Stomach smooth muscle (tissue), 2 donors: Measurements from ENCODE around the gene ZNF248.

Experiments
- H3K27ac ChIP-seq: one replicate; pipeline ENCODE4 v1.7.0; 2013; ENCODE audit warnings: mild to moderate bottlenecking, low read length, inconsistent platforms
- H3K27me3 ChIP-seq, 2 donors: one replicate each; pipeline ENCODE4 v1.7.0; 2013; ENCODE audit warnings: low read length in 2 of 2; ENCODE audit not compliant: insufficient read depth in 2 of 2, control insufficient read depth in 1 of 2
- H3K36me3 ChIP-seq, 2 donors: one replicate each; pipeline ENCODE4 v1.7.0; 2013; ENCODE audit warnings: low read length in 2 of 2; ENCODE audit not compliant: control insufficient read depth in 2 of 2, insufficient read depth in 2 of 2
- H3K4me1 ChIP-seq: one replicate; pipeline ENCODE4 v1.7.0; 2013; ENCODE audit warnings: low read length; ENCODE audit not compliant: control insufficient read depth, insufficient read depth
- H3K4me3 ChIP-seq, 2 donors: one replicate each; pipeline ENCODE4 v1.7.0; 2013; ENCODE audit warnings: low read length in 2 of 2
- H3K9ac ChIP-seq, 2 donors: one replicate each; pipeline ENCODE4 v1.7.0; 2013; ENCODE audit warnings: low read length in 2 of 2, mild to moderate bottlenecking in 1 of 2
- H3K9me3 ChIP-seq, 2 donors: one replicate each; pipeline ENCODE4 v1.7.0; 2013; ENCODE audit warnings: low read length in 2 of 2; ENCODE audit not compliant: control insufficient read depth in 2 of 2
- donor health status: healthy.
- donor health status: Pancreatic carcinoma.

The ZNF248 gene

GRCh38 chr10:37780536-37780935 lies 76.9 kb downstream of the ZNF248 start:
- Histone ChIP-seq H3K36me3 (peaks cover 0 to 4% of the 10 kb centered on the region in 2 donors), H3K4me1 (no peaks in the 10 kb centered on the region), H3K9me3 (peaks cover 6 to 10% of the 10 kb centered on the region in 2 donors), H3K27ac (no peak overlapping the region), H3K27me3 (no peaks in the 10 kb centered on the region), H3K9ac (no peak overlapping the region), H3K4me3 (no peak overlapping the region)

- Histone ChIP-seq H3K4me3 (no peak overlapping the region), H3K4me1 (no peaks in the 10 kb centered on the region), H3K27me3 (no peaks in the 10 kb centered on the region), H3K9me3 (peaks cover 5 to 6% of the 10 kb centered on the region in 2 donors), H3K27ac (no peak overlapping the region), H3K36me3 (no peaks in the 10 kb centered on the region), H3K9ac (no peak overlapping the region)
Observed at GRCh38 chr10:37777056-37777455, 80.4 kb downstream of the ZNF248 start.

GRCh38 chr10:37775612-37776011 lies 81.8 kb downstream of the ZNF248 start:
- no peak overlapping the region for H3K27ac ChIP-seq
- no peaks in the 10 kb centered on the region for H3K4me1 ChIP-seq
- H3K4me3 ChIP-seq = no peak overlapping the region
- H3K36me3 ChIP-seq = no peaks in the 10 kb centered on the region
- H3K27me3 ChIP-seq = no peaks in the 10 kb centered on the region
- H3K9ac ChIP-seq = no peak overlapping the region
- H3K9me3 ChIP-seq = no peaks in the 10 kb centered on the region

GRCh38 chr10:37774351-37774750 lies 83.1 kb downstream of the ZNF248 start:
- Histone ChIP-seq H3K9ac (no peak overlapping the region), H3K4me1 (no peaks in the 10 kb centered on the region), H3K4me3 (no peak overlapping the region), H3K9me3 (no peaks in the 10 kb centered on the region), H3K36me3 (no peaks in the 10 kb centered on the region), H3K27ac (no peak overlapping the region), H3K27me3 (no peaks in the 10 kb centered on the region)

GRCh38 chr10:37765216-37765615 lies 92.2 kb downstream of the ZNF248 start:
- Histone ChIP-seq H3K36me3 (no peaks in the 10 kb centered on the region), H3K4me3 (no peak overlapping the region), H3K27me3 (no peaks in the 10 kb centered on the region), H3K9me3 (peaks cover 0 to 9% of the 10 kb centered on the region in 2 donors), H3K4me1 (no peaks in the 10 kb centered on the region), H3K9ac (no peak overlapping the region), H3K27ac (no peak overlapping the region)

DNA sequence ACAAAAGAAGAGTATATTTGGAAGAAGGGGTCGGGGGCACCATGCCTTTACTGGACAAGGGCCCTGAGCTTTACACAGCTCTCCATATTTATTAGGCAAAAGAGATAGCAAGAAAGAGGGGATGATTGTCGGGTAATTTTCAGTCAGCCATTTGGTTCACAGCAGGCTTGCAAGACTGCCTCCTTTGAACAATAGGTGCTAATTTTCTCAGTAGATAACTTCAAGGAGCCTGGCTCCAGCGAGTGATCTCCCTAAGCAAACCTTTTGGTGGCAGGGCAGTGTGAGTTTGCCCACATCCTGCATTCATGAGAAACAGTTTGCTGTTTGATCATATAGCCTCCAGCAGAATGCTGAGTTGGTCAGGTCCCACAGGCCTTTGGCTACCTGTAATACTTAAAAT lies 94.3 kb downstream of the ZNF248 start:
- peaks cover 0 to 9% of the 10 kb centered on the region in 2 donors for H3K9me3 ChIP-seq
- H3K27ac ChIP-seq = no peak overlapping the region
- H3K36me3 ChIP-seq = peaks cover 0 to 2% of the 10 kb centered on the region in 2 donors
- H3K9ac ChIP-seq = no peak overlapping the region
- no peaks in the 10 kb centered on the region for H3K27me3 ChIP-seq
- H3K4me3 ChIP-seq = no peak overlapping the region
- H3K4me1 ChIP-seq = no peaks in the 10 kb centered on the region

DNA sequence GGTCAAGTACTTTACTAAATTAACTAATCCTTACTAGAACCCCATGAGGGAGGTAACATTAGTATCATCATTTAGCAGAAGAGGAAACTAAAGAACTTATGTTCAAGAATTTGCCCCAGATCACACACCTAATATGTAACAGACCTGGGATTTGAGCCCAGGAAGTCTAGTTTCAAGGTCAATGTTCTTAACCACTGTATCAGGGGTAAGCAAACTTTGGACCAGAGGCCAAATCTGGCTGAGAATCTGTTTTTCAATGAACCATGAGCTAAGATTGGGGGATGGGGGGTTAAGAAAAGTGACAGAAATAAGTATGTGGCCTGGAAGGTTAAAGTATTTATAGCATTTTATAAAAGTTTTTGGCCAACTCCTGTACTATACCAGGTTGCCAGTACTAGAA lies 95.1 kb downstream of the ZNF248 start:
- Histone ChIP-seq H3K27me3 (no peaks in the 10 kb centered on the region), H3K27ac (no peak overlapping the region), H3K4me3 (no peak overlapping the region), H3K4me1 (no peaks in the 10 kb centered on the region), H3K9ac (no peak overlapping the region), H3K9me3 (peaks cover 0 to 9% of the 10 kb centered on the region in 2 donors), H3K36me3 (peaks cover 0 to 2% of the 10 kb centered on the region in 2 donors)

- Histone ChIP-seq H3K27me3 (no peaks in the 10 kb centered on the region), H3K9me3 (peaks cover 0 to 9% of the 10 kb centered on the region in 2 donors), H3K9ac (no peak overlapping the region), H3K36me3 (peaks cover 0 to 2% of the 10 kb centered on the region in 2 donors), H3K4me3 (no peak overlapping the region), H3K27ac (no peak overlapping the region), H3K4me1 (no peaks in the 10 kb centered on the region)
Observed at GRCh38 chr10:37760817-37761216, 96.6 kb downstream of the ZNF248 start.

DNA sequence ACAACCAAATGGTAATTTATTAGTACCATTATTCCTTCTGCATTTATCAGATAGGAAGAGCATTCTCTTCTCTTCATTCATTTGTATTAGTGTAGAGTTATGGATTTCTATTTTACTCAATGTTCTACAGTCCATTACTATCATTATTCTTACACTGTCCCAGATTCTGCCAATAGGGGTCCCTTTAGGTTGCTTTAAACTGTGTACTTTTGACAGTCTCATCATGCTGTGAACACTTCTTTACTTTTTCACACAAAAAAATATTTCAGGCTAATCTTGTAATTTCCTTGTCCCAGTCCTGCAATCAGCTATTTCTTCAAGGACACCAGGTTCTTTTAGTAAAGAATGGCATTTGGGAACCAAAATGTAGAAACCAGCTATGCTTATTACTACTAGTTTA lies 99.3 kb downstream of the ZNF248 start:
- Histone ChIP-seq H3K27me3 (no peaks in the 10 kb centered on the region), H3K4me3 (no peak overlapping the region), H3K4me1 (no peaks in the 10 kb centered on the region), H3K9me3 (peaks cover 4% of the 10 kb centered on the region in 2 donors), H3K36me3 (peaks cover 0 to 2% of the 10 kb centered on the region in 2 donors), H3K9ac (no peak overlapping the region), H3K27ac (no peak overlapping the region)

DNA sequence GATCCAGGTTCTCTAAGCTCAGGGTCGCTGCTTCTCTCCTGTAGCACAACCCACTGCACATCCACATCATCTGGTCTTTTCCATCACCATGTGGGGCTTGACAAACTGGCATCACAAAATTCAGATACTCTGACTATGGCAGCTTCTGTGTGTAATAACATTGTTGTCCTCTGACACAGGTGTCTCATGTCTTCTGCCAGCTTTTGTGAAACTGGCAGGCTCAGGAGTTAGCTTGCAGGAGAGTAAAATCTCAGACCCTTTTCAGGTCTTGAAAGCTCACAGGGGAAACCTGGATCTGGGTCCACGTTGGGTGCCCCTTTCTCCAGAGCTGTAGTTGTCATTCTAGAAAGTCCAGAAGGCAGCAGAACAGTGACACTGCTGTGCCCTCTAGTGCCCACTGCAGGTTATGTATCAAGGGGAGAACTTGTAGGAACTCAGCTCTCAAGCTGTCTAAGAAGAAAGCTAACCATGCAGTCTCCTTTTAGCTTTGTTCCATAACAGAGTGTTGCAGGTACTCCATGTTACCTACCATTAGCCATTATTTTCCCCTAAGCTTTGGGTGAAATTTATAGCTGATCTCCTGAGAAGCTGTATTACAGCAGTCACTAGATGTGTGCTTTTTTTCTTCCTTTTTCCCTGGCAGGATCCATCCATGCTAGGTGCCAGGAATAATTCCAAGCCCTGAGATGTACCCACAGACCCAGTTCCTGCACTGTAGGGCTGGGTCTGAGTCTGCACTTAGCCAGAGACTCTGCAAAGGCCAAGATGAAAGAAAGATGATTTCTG lies 102.7 kb downstream of the ZNF248 start:
- Histone ChIP-seq H3K27ac (no peak overlapping the region), H3K4me3 (no peak overlapping the region)

DNA sequence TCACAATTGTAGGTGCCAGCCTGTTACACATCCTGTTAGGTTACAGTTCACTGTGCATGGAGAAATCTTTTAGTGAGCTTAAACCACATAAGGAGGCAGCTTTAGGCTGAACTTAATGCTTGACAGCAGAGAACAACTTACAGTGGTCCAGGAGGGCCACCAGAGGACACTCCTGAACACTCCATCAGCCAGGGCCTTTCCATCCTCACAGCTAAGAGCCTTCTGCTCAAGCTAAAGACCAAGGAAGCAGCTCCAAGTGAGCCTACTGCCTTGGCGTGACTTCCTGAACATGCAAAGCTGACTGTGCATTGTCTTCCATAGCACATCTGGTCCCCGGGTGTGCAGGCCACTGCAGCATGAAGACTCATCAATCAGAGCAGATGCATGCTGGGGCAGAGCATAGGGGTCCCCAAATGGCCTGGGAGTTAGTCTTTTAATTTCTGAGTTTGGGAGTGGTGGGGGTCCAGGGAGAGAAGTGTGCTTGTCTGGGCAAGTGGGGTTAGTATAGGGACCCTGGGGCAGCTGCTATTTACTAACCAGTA lies 105.0 kb downstream of the ZNF248 start:
- Histone ChIP-seq H3K9me3 (peaks cover 8 to 10% of the 10 kb centered on the region in 2 donors), H3K36me3 (no peaks in the 10 kb centered on the region), H3K27ac (no peak overlapping the region), H3K4me3 (no peak overlapping the region), H3K4me1 (no peaks in the 10 kb centered on the region), H3K27me3 (no peaks in the 10 kb centered on the region), H3K9ac (no peak overlapping the region)

More for the DNA sequence above, 102.7 kb downstream of the ZNF248 start:
- H3K27me3 ChIP-seq = no peaks in the 10 kb centered on the region
- no peaks in the 10 kb centered on the region for H3K4me1 ChIP-seq
- peaks cover 0 to 2% of the 10 kb centered on the region in 2 donors for H3K36me3 ChIP-seq
- H3K9ac ChIP-seq = no peak overlapping the region
- peaks cover 4 to 8% of the 10 kb centered on the region in 2 donors for H3K9me3 ChIP-seq
